Right ventricle myocardium inferior (tissue), 1 donor: Measurements from ENCODE around the gene CDH24. TPM values are rescaled to one million over a fixed set of nuclear protein-coding genes. Genes with fewer than 3 reads are reported as not detected.
A peak's percentile ranks its signal among the peaks of the same experiment; 100 is the strongest.

Source experiments
- ATAC-seq: fragments of 200-7000 bp; cut with Tn5 transposase; one replicate; pipeline ENCODE4 v1.9.1; 2020; ENCODE audit warnings: mild to moderate bottlenecking, moderate library complexity
- DNase-seq: peaks from one replicate; pipeline ENCODE4 v3.0.0; 2021; ENCODE audit errors: missing footprints
- intact Hi-C: fragments of 100-400 bp; cut with DNase I; formaldehyde crosslinking; loops from one replicate; pipeline ENCODE4 v1.11.0; 2022
- total RNA-seq: library from RNA; stranded (reverse); fragmentation: NEBNext Ultra II Directional; extraction: Animal tissue kit (Norgen Biotek cat#: 25700); gene quantifications from one replicate; pipeline ENCODE4 v1.2.1, GENCODE V29; 2021
- donor health status: DM: no; HTN: yes; CAD: no; lungs with severe emphysema.

CDH24 gene
- total RNA-seq, 1 donor from 2014 or later, result 2.5 TPM

GRCh38 chr14:23093104-23093503 lies 35.8 kb upstream of the CDH24 start:
- intact Hi-C loops, result no loop called here
- ATAC-seq (no peak), DNase-seq (no peak)

- no peak for DNase-seq
- intact Hi-C loops, result no loop called here
- no peak for ATAC-seq
Observed at GRCh38 chr14:23091294-23092225, 34.2 kb upstream of the CDH24 start.

- intact Hi-C loops, result no loop called here
- no peak for ATAC-seq
- no peak for DNase-seq
Observed at GRCh38 chr14:23090254-23090636, 32.9 kb upstream of the CDH24 start.

GRCh38 chr14:23089498-23090253 lies 32.4 kb upstream of the CDH24 start:
- intact Hi-C loops, result no loop called here
- DNase-seq, result no peak

GRCh38 chr14:23086565-23086964 lies 29.2 kb upstream of the CDH24 start:
- intact Hi-C loops, result no loop called here
- no peak for DNase-seq
- no peak for ATAC-seq

More at GRCh38 chr14:23089498-23090253, 32.4 kb upstream of the CDH24 start:
- no peak for ATAC-seq

GRCh38 chr14:23085458-23085857 lies 28.1 kb upstream of the CDH24 start:
- intact Hi-C loops, result no loop called here
- DNase-seq (no peak), ATAC-seq (no peak)

GRCh38 chr14:23080474-23080873 lies 23.2 kb upstream of the CDH24 start:
- ATAC-seq (no peak), DNase-seq (no peak)
- intact Hi-C loops, result no loop called here

- intact Hi-C loops, result no loop called here
- no peak for DNase-seq
- no peak for ATAC-seq
Observed at GRCh38 chr14:23079716-23080115, 22.4 kb upstream of the CDH24 start.

GRCh38 chr14:23078692-23079116 lies 21.4 kb upstream of the CDH24 start:
- no peak for DNase-seq
- intact Hi-C loops, result no loop called here
- ATAC-seq, result peak; percentile 79

GRCh38 chr14:23077962-23078361 lies 20.6 kb upstream of the CDH24 start:
- DNase-seq (no peak), ATAC-seq (no peak)
- intact Hi-C loops, result loop anchor here (2.0 kb wide), 1 partner anchor 17 kb away; the partner anchor contains the start of genes ACIN1 and C14orf119

- DNase-seq (no peak), ATAC-seq (no peak)
- intact Hi-C loops, result loop anchor here (2.0 kb wide), 1 partner anchor 18 kb away; the partner anchor contains the start of genes ACIN1 and C14orf119
Observed at GRCh38 chr14:23076785-23077408, 19.6 kb upstream of the CDH24 start.

- ATAC-seq (no peak), DNase-seq (no peak)
- intact Hi-C loops, result no loop called here
Observed at GRCh38 chr14:23074906-23075305, 17.6 kb upstream of the CDH24 start.

GRCh38 chr14:23071921-23072539 lies 14.7 kb upstream of the CDH24 start:
- intact Hi-C loops, result no loop called here
- DNase-seq, result no peak

GRCh38 chr14:23071244-23071920 lies 14.1 kb upstream of the CDH24 start:
- intact Hi-C loops, result no loop called here
- ATAC-seq (peak; percentile 95), DNase-seq (peak; percentile 92)

More at GRCh38 chr14:23071921-23072539, 14.7 kb upstream of the CDH24 start:
- peak; percentile 23 for ATAC-seq

- ATAC-seq, result no peak
- DNase-seq, result no peak
- intact Hi-C loops, result no loop called here
Observed at GRCh38 chr14:23070262-23071129, 13.2 kb upstream of the CDH24 start.

- ATAC-seq, result no peak
- no peak for DNase-seq
- intact Hi-C loops, result no loop called here
Observed at GRCh38 chr14:23069413-23069806, 12.1 kb upstream of the CDH24 start.

GRCh38 chr14:23068789-23069412 lies 11.6 kb upstream of the CDH24 start:
- DNase-seq (no peak), ATAC-seq (peak; percentile 72)
- intact Hi-C loops, result no loop called here
